Keratinocyte (primary cell): ENCODE measurements around the gene DENND1A. TPM values are rescaled to one million over a fixed set of nuclear protein-coding genes. Genes with fewer than 3 reads are reported as not detected.

Experiments used
- DNase-seq: peaks from one replicate; pipeline ENCODE4 v3.0.0-alpha.2; 2011; ENCODE audit warnings: low read depth, missing footprints, low spot score
- FAIRE-seq: peaks from 2 replicates; lab custom pipeline; 2011; peaks lifted over from hg19 to GRCh38; lab: Jason Lieb, UNC
- H2AFZ ChIP-seq: 2 replicates; pipeline ENCODE4 v1.6.0; 2012; ENCODE audit warnings: low read length, control low read depth, inconsistent platforms; ENCODE audit not compliant: control insufficient read depth
- H3K27ac ChIP-seq: 2 replicates; pipeline ENCODE4 v1.5.1; 2011; ENCODE audit warnings: low read length; ENCODE audit not compliant: control insufficient read depth, insufficient read depth
- H3K27me3 ChIP-seq: 3 replicates; pipeline ENCODE4 v1.6.0; 2011; ENCODE audit warnings: low read length; ENCODE audit not compliant: control insufficient read depth, insufficient read depth; ENCODE audit errors: extremely low read depth
- H3K36me3 ChIP-seq, 2 experiments: 2 replicates in 1 of 2; 3 replicates in 1 of 2; pipeline ENCODE4 v1.5.1; 2011; ENCODE audit warnings: low read length in 2 of 2, mild to moderate bottlenecking in 1 of 2; ENCODE audit not compliant: control insufficient read depth in 2 of 2, insufficient read depth in 2 of 2; ENCODE audit errors: extremely low read depth in 1 of 2
- H3K4me1 ChIP-seq: 3 replicates; pipeline ENCODE4 v1.5.1; 2011; ENCODE audit warnings: low read length; ENCODE audit not compliant: control insufficient read depth, insufficient read depth; ENCODE audit errors: extremely low read depth
- H3K4me2 ChIP-seq: 3 replicates; pipeline ENCODE4 v1.6.0; 2011; ENCODE audit warnings: low read depth, low read length; ENCODE audit not compliant: control insufficient read depth, insufficient read depth; ENCODE audit errors: extremely low read depth
- H3K4me3 ChIP-seq, 3 experiments: fragments of 200-600 bp in 1 of 3; sonication (generic) in 1 of 3; 2 replicates in 2 of 3; 3 replicates in 1 of 3; pipeline ENCODE4 v1.5.1; 2011 to 2016; ENCODE audit warnings: low read length in 3 of 3, mild to moderate bottlenecking in 3 of 3, control low read depth in 2 of 3, inconsistent platforms in 1 of 3, low read depth in 1 of 3, mixed read lengths in 1 of 3, mixed run types in 1 of 3, moderate library complexity in 1 of 3; ENCODE audit not compliant: control insufficient read depth in 2 of 3, insufficient read depth in 2 of 3; ENCODE audit errors: extremely low read depth in 1 of 3
- H3K79me2 ChIP-seq: 2 replicates; pipeline ENCODE4 v1.6.0; 2012; ENCODE audit warnings: low read length; ENCODE audit not compliant: control insufficient read depth, insufficient read depth
- H3K9ac ChIP-seq: 3 replicates; pipeline ENCODE4 v1.6.0; 2011; ENCODE audit warnings: low read length; ENCODE audit not compliant: control insufficient read depth, insufficient read depth; ENCODE audit errors: extremely low read depth
- H3K9me1 ChIP-seq: 3 replicates; pipeline ENCODE4 v1.6.0; 2011; ENCODE audit warnings: low read length; ENCODE audit not compliant: control insufficient read depth, insufficient read depth; ENCODE audit errors: extremely low read depth
- H3K9me3 ChIP-seq: 2 replicates; pipeline ENCODE4 v1.5.1; 2012; ENCODE audit warnings: low read depth, low read length; ENCODE audit not compliant: control insufficient read depth
- H4K20me1 ChIP-seq: 3 replicates; pipeline ENCODE4 v1.6.0; 2011; ENCODE audit warnings: low read length; ENCODE audit not compliant: control insufficient read depth, insufficient read depth; ENCODE audit errors: extremely low read depth
- CTCF ChIP-seq, 3 experiments: IDR thresholded peaks in 1 of 3; conservative IDR thresholded peaks in 1 of 3; optimal IDR thresholded peaks in 1 of 3; 2 replicates in 2 of 3; 3 replicates in 1 of 3; pipeline versions ENCODE3 to v1.5.1; 2011; ENCODE audit warnings: low read length in 3 of 3, mild to moderate bottlenecking in 3 of 3, moderate library complexity in 2 of 3, control low read depth in 1 of 3, inconsistent platforms in 1 of 3; ENCODE audit not compliant: insufficient read depth in 2 of 3; ENCODE audit errors: extremely low read depth in 1 of 3
- EZH2 ChIP-seq: IDR thresholded peaks from one replicate; pipeline ENCODE4 v1.6.1; 2012; ENCODE audit warnings: inconsistent platforms, mild to moderate bottlenecking, low read length, moderate library complexity
- dilution Hi-C: fragments of 300-500 bp; cut with MboI; formaldehyde crosslinking; loops from one replicate; pipeline ENCODE4 v1.7.0; 2020; ENCODE audit warnings: low sequenced_read_pairs; ENCODE audit not compliant: extremely low pct_ligation_motif_present
- polyA plus RNA-seq, 5 experiments: library from polyadenylated mRNA; depleted of rRNA in 3 of 5; stranded (reverse) in 3 of 5; stranded (forward) in 1 of 5; unstranded in 1 of 5; fragments of >200 nt; gene quantifications; 1 replicate in 1 of 5; 2 replicates in 3 of 5; 3 replicates in 1 of 5; pipeline versions ENCODE4 v1.2.1 to v1.2.3, GENCODE V29; 2011 to 2012; ENCODE audit warnings: missing spikeins in 2 of 5, low read depth in 1 of 5, low replicate concordance in 1 of 5

DENND1A gene
- polyA plus RNA-seq, 1 donor (not counting 4 experiments of a cell fraction or from before 2014, with no cell fraction given): 13.0 TPM

- H3K9ac ChIP-seq: no peak overlapping the region
- no peak overlapping the region for H3K27ac ChIP-seq
- TF ChIP-seq EZH2 (no peak), CTCF (optimal IDR thresholded peaks at IDR 0.05 in 1 of 3, IDR thresholded peaks at IDR 0.05 in 1 of 3, conservative IDR thresholded peaks at IDR 0.05 in 1 of 3; ENCODE audit: extremely low read depth in 1 of 3, insufficient read depth in 2 of 3, low read length in 3 of 3) (no peak)
- no peak overlapping the region for H3K4me3 ChIP-seq
- no peaks in the 10 kb centered on the region for H3K4me1 ChIP-seq
- H4K20me1 ChIP-seq: no peaks in the 10 kb centered on the region
- DNase-seq: no peak
- H3K79me2 ChIP-seq: no peaks in the 10 kb centered on the region
- no peaks in the 10 kb centered on the region for H3K9me1 ChIP-seq
- no peak overlapping the region for H3K4me2 ChIP-seq
- H2AFZ ChIP-seq: no peak overlapping the region
- dilution Hi-C loops: no loop called here
- no peaks in the 10 kb centered on the region for H3K36me3 ChIP-seq
- H3K9me3 ChIP-seq: no peaks in the 10 kb centered on the region
- H3K27me3 ChIP-seq: peaks cover 25% of the 10 kb centered on the region
- FAIRE-seq: no peak
These were observed 29.9 kb upstream of the DENND1A start for GRCh38 chr9:123959787-123960186.

GRCh38 chr9:123957731-123958130 is 27.8 kb upstream of the DENND1A start:
- Histone ChIP-seq H3K9me1 (no peaks in the 10 kb centered on the region), H3K9ac (no peak overlapping the region), H3K4me2 (no peak overlapping the region), H3K4me3 (no peak overlapping the region), H3K4me1 (no peaks in the 10 kb centered on the region), H3K27me3 (peaks cover 24% of the 10 kb centered on the region), H3K27ac (no peak overlapping the region), H4K20me1 (no peaks in the 10 kb centered on the region), H3K36me3 (no peaks in the 10 kb centered on the region), H3K79me2 (no peaks in the 10 kb centered on the region), H2AFZ (no peak overlapping the region), H3K9me3 (no peaks in the 10 kb centered on the region)
- dilution Hi-C loops: no loop called here
- DNase-seq (no peak), FAIRE-seq (no peak)
- TF ChIP-seq CTCF (optimal IDR thresholded peaks at IDR 0.05 in 1 of 3, IDR thresholded peaks at IDR 0.05 in 1 of 3, conservative IDR thresholded peaks at IDR 0.05 in 1 of 3; ENCODE audit: extremely low read depth in 1 of 3, insufficient read depth in 2 of 3, low read length in 3 of 3): no peak
